Measurements from ENCODE around the gene UBASH3B. TPM values are rescaled to one million over a fixed set of nuclear protein-coding genes. Genes with fewer than 3 reads are reported as not detected.

Gene UBASH3B
- total RNA-seq, 2 donors from 2014 or later = 4.7 to 4.9 TPM

- intact Hi-C loops (cut with DNase I) = no loop called here
- no peak for ATAC-seq
- DNase-seq = no peak
Measured at GRCh38 chr11:122670131-122670530, 14.6 kb downstream of the UBASH3B start.

GRCh38 chr11:122671400-122671891, 15.9 kb downstream of the UBASH3B start:
- intact Hi-C loops (cut with DNase I) = no loop called here
- DNase-seq = no peak
- peak in 1 of 2 donors; percentile 15 for ATAC-seq

- DNase-seq (no peak), ATAC-seq (peak in 1 of 2 donors; percentile 76)
- intact Hi-C loops (cut with DNase I) = no loop called here
Measured at GRCh38 chr11:122672892-122673291, 17.4 kb downstream of the UBASH3B start.

GRCh38 chr11:122673701-122674100, 18.2 kb downstream of the UBASH3B start:
- DNase-seq (no peak), ATAC-seq (no peak)
- intact Hi-C loops (cut with DNase I) = no loop called here

- no peak for DNase-seq
- intact Hi-C loops (cut with DNase I) = no loop called here
- ATAC-seq = no peak
Measured at GRCh38 chr11:122676638-122677037, 21.1 kb downstream of the UBASH3B start.

- ATAC-seq (no peak), DNase-seq (no peak)
- intact Hi-C loops (cut with DNase I) = no loop called here
Measured at GRCh38 chr11:122677256-122677655, 21.7 kb downstream of the UBASH3B start.

- intact Hi-C loops (cut with DNase I) = no loop called here
- no peak for ATAC-seq
- DNase-seq = no peak
Measured at GRCh38 chr11:122678406-122678805, 22.9 kb downstream of the UBASH3B start.

- intact Hi-C loops (cut with DNase I) = no loop called here
- no peak for DNase-seq
- ATAC-seq = no peak
Measured at GRCh38 chr11:122679466-122679865, 23.9 kb downstream of the UBASH3B start.

- ATAC-seq (no peak), DNase-seq (no peak)
- intact Hi-C loops (cut with DNase I) = no loop called here
Measured at GRCh38 chr11:122681070-122681469, 25.5 kb downstream of the UBASH3B start.

- DNase-seq (no peak), ATAC-seq (peak in 1 of 2 donors; percentile 58)
- intact Hi-C loops (cut with DNase I) = no loop called here
Measured at GRCh38 chr11:122681735-122682134, 26.2 kb downstream of the UBASH3B start.

GRCh38 chr11:122682464-122682863, 26.9 kb downstream of the UBASH3B start:
- DNase-seq (no peak), ATAC-seq (no peak)
- intact Hi-C loops (cut with DNase I) = no loop called here

GRCh38 chr11:122685041-122685440, 29.5 kb downstream of the UBASH3B start:
- DNase-seq (no peak), ATAC-seq (no peak)
- intact Hi-C loops (cut with DNase I) = no loop called here

- intact Hi-C loops (cut with DNase I) = no loop called here
- ATAC-seq = no peak
- no peak for DNase-seq
Measured at GRCh38 chr11:122686111-122686510, 30.6 kb downstream of the UBASH3B start.

- ATAC-seq = no peak
- DNase-seq = no peak
- intact Hi-C loops (cut with DNase I) = no loop called here
Measured at GRCh38 chr11:122690384-122690783, 34.9 kb downstream of the UBASH3B start.

- peak; percentile 63 to 84 for ATAC-seq
- intact Hi-C loops (cut with DNase I) = no loop called here
- no peak for DNase-seq
Measured at GRCh38 chr11:122690801-122691548, 35.5 kb downstream of the UBASH3B start.

- ATAC-seq = peak in 1 of 2 donors; percentile 22
- DNase-seq = no peak
- intact Hi-C loops (cut with DNase I) = no loop called here
Measured at GRCh38 chr11:122691549-122692150, 36.1 kb downstream of the UBASH3B start.

GRCh38 chr11:122692444-122692843, 36.9 kb downstream of the UBASH3B start:
- ATAC-seq = no peak
- intact Hi-C loops (cut with DNase I) = no loop called here
- no peak for DNase-seq

GRCh38 chr11:122695076-122695615, 39.6 kb downstream of the UBASH3B start:
- intact Hi-C loops (cut with DNase I) = no loop called here
- ATAC-seq (peak in 1 of 2 donors; percentile 75), DNase-seq (no peak)

- ATAC-seq = peak in 1 of 2 donors; percentile 44
- intact Hi-C loops (cut with DNase I) = no loop called here
- DNase-seq = no peak
Measured at GRCh38 chr11:122696662-122697061, 41.1 kb downstream of the UBASH3B start.

- DNase-seq = no peak
- intact Hi-C loops (cut with DNase I) = no loop called here
Measured at GRCh38 chr11:122697636-122698167, 42.2 kb downstream of the UBASH3B start.

More at GRCh38 chr11:122697636-122698167, 42.2 kb downstream of the UBASH3B start:
- peak; percentile 53 to 89 for ATAC-seq
